Fibroblast of skin of scalp (primary cell): ENCODE data around the gene PRCP.

Experiments used
- DNase-seq: peaks from one replicate; pipeline ENCODE4 v3.0.0-alpha.2; 2013

PRCP gene

GRCh38 chr11:82776377-82776776 lies 123.9 kb downstream of the PRCP start:
- peak; percentile 31 for DNase-seq

GRCh38 chr11:82775736-82776346 lies 124.4 kb downstream of the PRCP start:
- DNase-seq, result peak; percentile 61

GRCh38 chr11:82775218-82775617 lies 125.0 kb downstream of the PRCP start:
- no peak for DNase-seq
